ENCODE data around the gene TMEM270. TPM values are rescaled to one million over a fixed set of nuclear protein-coding genes. Genes with fewer than 3 reads are reported as not detected.
"Not testable (repeated sequence)": the region's sequence is repeated elsewhere in the genome, so short reads cannot be mapped to it uniquely, and the experiment has no call there.

TMEM270 gene
- total and polyA plus RNA-seq, 2 of the 4 experiments (the other 2 are of a cell fraction), result 0.17 TPM; not detected in 1

DNA sequence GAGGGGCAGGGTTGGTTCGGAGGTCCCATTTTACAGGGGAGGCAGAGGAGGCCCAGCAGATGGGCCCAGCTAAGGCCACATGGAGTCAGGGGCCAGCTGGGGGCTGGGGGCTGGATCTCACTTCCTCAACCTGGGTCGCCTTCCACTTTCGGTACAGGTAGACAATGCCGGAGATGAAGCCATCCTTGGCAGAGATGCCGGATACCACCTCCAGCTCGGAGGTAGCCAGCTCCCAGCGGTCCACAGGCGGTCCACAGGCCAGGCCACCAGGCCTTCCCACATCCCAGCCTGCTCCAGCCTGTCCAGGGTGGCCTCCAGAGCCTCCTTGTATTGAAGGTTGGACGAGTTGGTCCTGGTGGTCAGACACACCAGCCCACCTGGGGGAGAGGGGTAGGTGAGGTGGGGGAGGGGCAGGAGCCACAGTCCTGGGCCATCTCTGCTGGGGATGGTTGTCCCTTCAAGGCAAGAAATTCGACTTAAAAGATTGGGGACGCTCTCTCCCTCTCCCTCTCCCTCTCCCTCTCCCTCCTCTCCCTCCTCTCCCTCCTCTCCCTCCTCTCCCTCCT, 26.2 kb upstream of the TMEM270 start:
- no peak overlapping the region for H2BK120ac ChIP-seq (ENCODE audit: low read depth, low read length)
- H3K14ac ChIP-seq (replicated peaks; ENCODE audit: low read depth, low read length), result no peak overlapping the region
- H2BK15ac ChIP-seq (ENCODE audit: low read depth, low read length), result no peak overlapping the region
- no peaks in the 10 kb centered on the region for H4K20me1 ChIP-seq (ENCODE audit: insufficient read depth, low read length)
- no peak overlapping the region for H3K23ac ChIP-seq (ENCODE audit: low read depth, low read length)
- H2BK5ac ChIP-seq (ENCODE audit: low read depth, low read length, poor library complexity, severe bottlenecking), result no peak overlapping the region
- no peaks in the 10 kb centered on the region for H3K36me3 ChIP-seq (ENCODE audit: control insufficient read depth, insufficient read depth, low read length)
- ChIA-PET POLR2A (ENCODE audit: unreplicated experiment) (no interaction called here), CTCF (no interaction called here)
- in situ Hi-C loops (cut with MboI; ENCODE audit: low sequenced_read_pairs) (no loop called here), dilution Hi-C loops (cut with HindIII; ENCODE audit: low sequenced_read_pairs, unreplicated experiment) (no loop called here), intact Hi-C loops (cut with micrococcal nuclease) (no loop called here)
- no peak overlapping the region for H4K5ac ChIP-seq (ENCODE audit: low read depth, low read length)
- H4K8ac ChIP-seq (ENCODE audit: low read depth in 2 of 2, low read length in 2 of 2), result no peak overlapping the region
- H3K27me3 ChIP-seq (ENCODE audit: control insufficient read depth, insufficient read depth, low read length), result no peaks in the 10 kb centered on the region
- no peak overlapping the region for H3K18ac ChIP-seq (ENCODE audit: low read depth, low read length)
- no peak overlapping the region for H3K56ac ChIP-seq (ENCODE audit: extremely low read depth, insufficient read depth, low read length)
- H3K4me2 ChIP-seq (ENCODE audit: low read depth, low read length), result no peak overlapping the region
- no peak overlapping the region for H3K27ac ChIP-seq (ENCODE audit: insufficient read depth, low read length)
- no peak overlapping the region; the same call in 1 of the 2 replicates for H2AK5ac ChIP-seq (ENCODE audit: low read depth, low read length)
- H3K4me3 ChIP-seq (ENCODE audit: insufficient read depth, low read depth, low read length), result no peak overlapping the region
- BruUV-seq (replicated peaks), result no TSS peak
- no peak overlapping the region for H3K4ac ChIP-seq (ENCODE audit: low read depth, low read length)
- WGBS, 2 experiments (ENCODE audit: extremely low coverage in 2 of 2, insufficient read length in 1 of 2), result 100% methylated on average over 6 of the region's 11 CpGs; no CpG with 5 or more reads in 1 of the 2 experiments
- peaks cover 7% of the 10 kb centered on the region; the same call in 1 of the 2 replicates for H3K4me1 ChIP-seq (ENCODE audit: control insufficient read depth, insufficient read depth, low read length)
- peaks cover 16% of the 10 kb centered on the region for H3K9me1 ChIP-seq (ENCODE audit: insufficient read depth, low read length)
- H2BK20ac ChIP-seq (ENCODE audit: low read depth, low read length), result no peak overlapping the region
- no peak for DNase-seq
- no peak overlapping the region for H2AFZ ChIP-seq (replicated peaks; ENCODE audit: low read length, poor library complexity)
- H3K9ac ChIP-seq (ENCODE audit: low read depth, low read length), result no peak overlapping the region
- TF ChIP-seq, protein P1, sequence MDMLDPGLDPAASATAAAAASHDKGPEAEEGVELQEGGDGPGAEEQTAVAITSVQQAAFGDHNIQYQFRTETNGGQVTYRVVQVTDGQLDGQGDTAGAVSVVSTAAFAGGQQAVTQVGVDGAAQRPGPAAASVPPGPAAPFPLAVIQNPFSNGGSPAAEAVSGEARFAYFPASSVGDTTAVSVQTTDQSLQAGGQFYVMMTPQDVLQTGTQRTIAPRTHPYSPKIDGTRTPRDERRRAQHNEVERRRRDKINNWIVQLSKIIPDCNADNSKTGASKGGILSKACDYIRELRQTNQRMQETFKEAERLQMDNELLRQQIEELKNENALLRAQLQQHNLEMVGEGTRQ (IDR thresholded peaks at IDR 0.05; ENCODE audit: low read depth, low read length), result no peak
- TF ChIP-seq CHD1 (IDR thresholded peaks at IDR 0.05; ENCODE audit: low read depth, low read length) (no peak), RCOR1 (IDR thresholded peaks at IDR 0.05; ENCODE audit: insufficient replicate concordance, low read length) (no peak), MAZ (IDR thresholded peaks at IDR 0.05; ENCODE audit: borderline replicate concordance, low read depth, low read length) (no peak)
- TF ChIP-seq, protein P2, sequence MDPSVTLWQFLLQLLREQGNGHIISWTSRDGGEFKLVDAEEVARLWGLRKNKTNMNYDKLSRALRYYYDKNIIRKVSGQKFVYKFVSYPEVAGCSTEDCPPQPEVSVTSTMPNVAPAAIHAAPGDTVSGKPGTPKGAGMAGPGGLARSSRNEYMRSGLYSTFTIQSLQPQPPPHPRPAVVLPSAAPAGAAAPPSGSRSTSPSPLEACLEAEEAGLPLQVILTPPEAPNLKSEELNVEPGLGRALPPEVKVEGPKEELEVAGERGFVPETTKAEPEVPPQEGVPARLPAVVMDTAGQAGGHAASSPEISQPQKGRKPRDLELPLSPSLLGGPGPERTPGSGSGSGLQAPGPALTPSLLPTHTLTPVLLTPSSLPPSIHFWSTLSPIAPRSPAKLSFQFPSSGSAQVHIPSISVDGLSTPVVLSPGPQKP (IDR thresholded peaks at IDR 0.05; ENCODE audit: borderline replicate concordance, low read depth, low read length), result no peak
- ATAC-seq (ENCODE audit: low read depth), result no peak
- no peak overlapping the region for H2AK9ac ChIP-seq (replicated peaks; ENCODE audit: low read depth, low read length, poor library complexity)
- H3K79me1 ChIP-seq (ENCODE audit: low read depth in 1 of 2, low read length in 2 of 2), result peaks cover 0 to 11% of the 10 kb centered on the region in 2 experiments; a peak in 1 of 4 replicates
- H4K91ac ChIP-seq (ENCODE audit: insufficient read depth, low read depth, low read length), result no peak overlapping the region
- H3K9me3 ChIP-seq (ENCODE audit: control insufficient read depth, insufficient read depth, low read length), result no peaks in the 10 kb centered on the region

DNA sequence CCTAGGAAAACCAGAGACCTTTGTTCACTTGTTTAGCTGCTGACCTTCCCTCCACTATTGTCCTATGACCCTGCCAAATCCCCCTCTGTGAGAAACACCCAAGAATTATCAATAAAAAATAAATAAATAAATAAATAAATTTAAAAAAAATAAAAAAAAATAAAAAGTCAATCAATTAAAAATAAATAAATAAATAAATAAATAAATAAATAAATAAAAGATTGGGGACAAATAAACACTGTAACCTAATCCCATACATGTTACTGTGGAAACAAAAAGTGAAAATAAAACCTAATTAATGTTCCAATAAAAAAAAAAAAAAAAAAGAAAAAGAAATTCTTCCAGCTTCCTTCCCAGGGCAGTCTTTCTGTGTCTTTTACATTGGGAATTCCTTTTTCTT, 23.8 kb upstream of the TMEM270 start:
- dilution Hi-C loops (cut with HindIII; ENCODE audit: low sequenced_read_pairs, unreplicated experiment); DNase-seq: not testable (repeated sequence)
- CTCF ChIA-PET, result interaction anchor here (0.6 kb wide), 1 partner anchor 22 kb away, joined by 3 read pairs; no protein-coding TSS in a partner anchor

More for the DNA sequence above, 23.8 kb upstream of the TMEM270 start:
- H3K23ac ChIP-seq (ENCODE audit: low read depth, low read length); BruUV-seq (replicated peaks); H2AK5ac ChIP-seq (ENCODE audit: low read depth, low read length); H4K91ac ChIP-seq (ENCODE audit: insufficient read depth, low read depth, low read length); H3K4me2 ChIP-seq (ENCODE audit: low read depth, low read length); H4K5ac ChIP-seq (ENCODE audit: low read depth, low read length); intact Hi-C loops (cut with micrococcal nuclease); H2BK5ac ChIP-seq (ENCODE audit: low read depth, low read length, poor library complexity, severe bottlenecking); H2BK15ac ChIP-seq (ENCODE audit: low read depth, low read length); H3K4me3 ChIP-seq (ENCODE audit: insufficient read depth, low read depth, low read length); H3K9me3 ChIP-seq (ENCODE audit: control insufficient read depth, insufficient read depth, low read length); ATAC-seq (ENCODE audit: low read depth); H4K20me1 ChIP-seq (ENCODE audit: insufficient read depth, low read length); H3K36me3 ChIP-seq (ENCODE audit: control insufficient read depth, insufficient read depth, low read length); H2AFZ ChIP-seq (replicated peaks; ENCODE audit: low read length, poor library complexity); H3K18ac ChIP-seq (ENCODE audit: low read depth, low read length); H3K14ac ChIP-seq (replicated peaks; ENCODE audit: low read depth, low read length); H2BK120ac ChIP-seq (ENCODE audit: low read depth, low read length); H2BK20ac ChIP-seq (ENCODE audit: low read depth, low read length); H3K4me1 ChIP-seq (ENCODE audit: control insufficient read depth, insufficient read depth, low read length); H3K27ac ChIP-seq (ENCODE audit: insufficient read depth, low read length); H3K56ac ChIP-seq (ENCODE audit: extremely low read depth, insufficient read depth, low read length); H3K9me1 ChIP-seq (ENCODE audit: insufficient read depth, low read length); H3K4ac ChIP-seq (ENCODE audit: low read depth, low read length); H3K27me3 ChIP-seq (ENCODE audit: control insufficient read depth, insufficient read depth, low read length); H4K8ac ChIP-seq (ENCODE audit: low read depth in 2 of 2, low read length in 2 of 2); H3K9ac ChIP-seq (ENCODE audit: low read depth, low read length); H2AK9ac ChIP-seq (replicated peaks; ENCODE audit: low read depth, low read length, poor library complexity); in situ Hi-C loops (cut with MboI; ENCODE audit: low sequenced_read_pairs): not testable (repeated sequence)
- POLR2A ChIA-PET (ENCODE audit: unreplicated experiment), result interaction anchor here (0.6 kb wide), 1 partner anchor 59 kb away, joined by 5 read pairs; no protein-coding TSS in a partner anchor
- peaks cover 5 to 21% of the 10 kb centered on the region in 2 experiments for H3K79me1 ChIP-seq (ENCODE audit: low read depth in 1 of 2, low read length in 2 of 2)
